HG03060 (cell line): ENCODE measurements around the gene MYH2.

Source experiments
- ATAC-seq: cut with Tn5 transposase; IDR thresholded peaks from one replicate; pipeline ENCODE4 v1.9.1; 2021; ENCODE audit warnings: low read depth, moderate number of reproducible peaks; ENCODE audit not compliant: unreplicated experiment

MYH2 gene

GRCh38 chr17:10518271-10519037 is 31.0 kb downstream of the MYH2 start, which contains the start of gene MYH1:
Gene MYH1, minus strand, starts transcription at chr17:10518542. Its CDS starts 1,900 bp downstream, at chr17:10516642.
- ATAC-seq = no peak

DNA sequence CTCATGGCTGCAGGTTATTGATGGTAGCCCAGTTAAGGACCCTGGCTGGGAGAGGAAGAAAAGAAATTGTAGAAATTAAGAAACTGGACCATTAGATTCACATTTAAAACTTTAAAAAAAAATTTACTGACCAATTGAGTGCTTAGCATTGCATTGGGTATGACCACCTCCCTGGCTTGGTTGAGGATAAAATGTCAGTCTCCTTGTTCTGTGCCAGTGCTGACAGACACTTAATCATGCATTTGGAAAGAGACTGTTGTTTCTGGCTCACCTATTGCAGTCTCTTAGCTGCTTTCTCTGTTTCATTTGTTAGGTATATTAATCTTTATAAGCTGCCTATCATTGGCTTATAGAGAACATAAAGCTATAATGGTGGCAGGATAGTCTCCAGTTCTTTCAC is 32.8 kb downstream of the MYH2 start:
- no peak for ATAC-seq

DNA sequence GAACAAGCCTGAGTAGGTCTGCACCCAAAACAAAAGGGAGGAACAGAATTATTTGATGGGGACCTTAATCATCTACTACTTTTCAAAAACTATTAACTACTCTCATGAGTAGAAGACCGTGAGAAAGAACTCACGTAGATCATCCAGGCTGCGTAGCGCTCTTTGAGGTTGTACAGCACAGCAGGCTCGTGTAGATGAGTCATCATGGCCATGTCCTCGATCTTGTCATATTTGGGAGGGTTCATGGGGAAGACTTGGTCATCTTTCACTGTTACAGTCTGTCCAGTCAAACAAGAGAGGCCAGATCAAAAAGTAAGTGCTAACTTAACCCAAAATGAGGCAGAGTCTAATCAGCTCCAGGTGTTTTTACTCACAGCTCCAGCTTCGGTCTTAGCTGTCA is 33.4 kb downstream of the MYH2 start:
- ATAC-seq = no peak

GRCh38 chr17:10513299-10514067 is 36.0 kb downstream of the MYH2 start:
- no peak for ATAC-seq

GRCh38 chr17:10512856-10513255 is 36.6 kb downstream of the MYH2 start:
- ATAC-seq = no peak

DNA sequence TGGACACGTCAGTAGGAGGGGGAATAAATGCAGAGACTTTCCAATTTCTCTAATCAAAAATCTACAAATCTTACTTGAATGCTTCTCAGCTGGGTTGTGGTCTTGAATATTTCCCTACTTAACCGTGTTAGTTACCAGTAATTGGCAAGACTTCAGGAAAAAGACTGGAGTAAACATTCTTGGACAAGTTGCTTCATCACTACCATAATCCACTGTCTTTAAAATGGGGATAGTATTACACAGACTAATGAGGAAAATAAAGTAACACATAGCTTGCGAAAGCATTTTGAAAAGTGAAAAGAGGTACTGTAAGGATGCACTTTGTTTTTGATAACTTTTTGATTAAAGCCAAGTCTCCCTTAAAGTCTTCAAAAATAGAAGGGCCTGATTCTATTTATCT is 49.5 kb downstream of the MYH2 start:
- no peak for ATAC-seq

- no peak for ATAC-seq
Measured at GRCh38 chr17:10492004-10492403, 57.5 kb downstream of the MYH2 start.

GRCh38 chr17:10482252-10482651 is 67.2 kb downstream of the MYH2 start:
- ATAC-seq = no peak

DNA sequence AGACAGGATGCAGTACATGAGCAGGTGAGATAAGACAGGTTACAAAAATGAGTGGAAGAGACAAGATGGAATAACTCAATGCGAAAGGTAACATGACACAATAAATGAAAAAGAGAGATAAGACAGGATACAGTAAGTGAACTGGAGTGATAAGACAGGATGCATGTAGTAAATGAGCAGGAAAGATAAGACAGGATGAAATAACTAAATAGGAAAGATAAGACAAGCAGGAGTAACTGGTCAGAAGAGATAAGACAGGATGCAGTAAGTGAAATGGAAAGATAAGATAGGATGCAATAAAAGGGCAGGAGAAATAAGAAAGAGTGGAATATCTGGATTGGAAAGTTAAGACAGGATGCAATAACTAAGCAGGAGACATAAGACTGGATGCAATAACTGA is 71.8 kb downstream of the MYH2 start:
- ATAC-seq = no peak

DNA sequence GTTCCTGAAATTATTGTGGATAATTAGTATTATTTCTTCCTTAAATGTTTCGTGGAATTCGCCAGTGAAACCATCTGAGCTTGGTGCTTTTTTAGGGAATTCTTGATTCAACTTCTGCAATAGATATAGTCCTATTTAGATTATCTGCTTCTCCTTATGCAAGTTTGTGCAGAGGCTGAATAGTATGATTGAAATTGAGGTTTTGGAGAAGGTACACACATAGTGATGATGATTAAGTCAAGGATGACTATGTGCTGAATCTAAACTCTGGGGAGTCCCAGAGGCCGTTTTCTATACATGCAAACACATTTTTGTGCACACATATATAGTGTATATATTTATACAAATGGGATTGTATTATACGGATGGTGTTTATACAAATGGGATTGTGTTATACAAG is 74.9 kb downstream of the MYH2 start:
- ATAC-seq = no peak

- no peak for ATAC-seq
Measured at GRCh38 chr17:10471858-10472257, 77.6 kb downstream of the MYH2 start.
